Cardiac septum (tissue), 1 donor: Measurements from ENCODE around the gene PCIF1. TPM values are rescaled to one million over a fixed set of nuclear protein-coding genes. Genes with fewer than 3 reads are reported as not detected.
"Not testable (repeated sequence)": the region's sequence is repeated elsewhere in the genome, so short reads cannot be mapped to it uniquely, and the experiment has no call there.

ENCODE experiments used
- DNase-seq: peaks from one replicate; pipeline ENCODE4 v3.0.0-alpha.2; 2020; ENCODE audit warnings: low spot score
- intact Hi-C: fragments of 100-400 bp; cut with DNase I; formaldehyde crosslinking; loops from one replicate; pipeline ENCODE4 v1.14.0; 2022
- total RNA-seq: library from RNA; stranded (reverse); fragmentation: NEBNext Ultra II Directional; extraction: Animal tissue kit (Norgen Biotek cat#: 25700); gene quantifications from one replicate; pipeline ENCODE4 v1.2.1, GENCODE V29; 2021
- donor health status: DM: no; HTN: no; CAD: no.

The PCIF1 gene
- total RNA-seq, 1 donor from 2014 or later: 30.2 TPM

DNA sequence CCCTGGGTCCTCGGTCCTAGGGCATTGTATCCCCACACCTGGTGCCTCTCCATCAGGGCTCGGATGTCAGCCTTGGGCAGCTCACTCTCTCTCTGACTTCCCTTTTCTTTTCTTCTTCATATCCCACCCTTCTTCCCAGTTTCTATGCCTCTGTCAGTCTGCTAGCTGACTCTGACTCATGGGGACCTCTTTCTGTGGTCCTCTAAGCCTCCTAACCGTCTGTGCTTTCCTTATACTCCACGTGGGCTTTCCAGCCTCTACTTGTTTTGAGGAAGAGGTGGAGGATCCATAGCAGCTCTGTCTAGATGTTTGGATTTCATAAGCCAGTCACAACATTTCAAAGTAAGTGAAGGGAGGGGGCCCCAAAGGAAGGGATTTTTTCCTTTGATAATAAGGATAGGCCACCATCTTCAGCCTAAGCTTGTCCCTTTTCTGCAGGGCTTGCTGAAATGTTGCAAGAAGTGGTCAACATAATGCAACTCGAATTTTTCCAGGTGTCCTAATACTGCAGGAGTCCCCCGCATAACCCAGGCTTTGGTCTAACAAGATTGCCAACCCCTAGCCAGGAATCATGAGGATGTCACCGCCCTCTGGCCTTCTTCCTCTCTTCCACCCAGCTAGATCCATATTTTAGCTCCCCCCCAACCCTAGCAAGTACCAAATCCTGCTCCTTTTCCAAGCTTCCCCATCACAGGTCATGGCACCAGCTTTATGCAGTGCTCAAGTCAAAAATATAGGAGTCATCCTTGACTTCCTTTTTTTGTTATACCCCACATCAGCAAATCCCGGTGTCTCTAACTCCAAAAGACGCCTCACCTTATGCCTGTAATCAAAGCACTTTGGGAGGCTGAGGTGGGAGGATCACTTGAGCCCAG lies 13.8 kb upstream of the PCIF1 start:
- DNase-seq: no peak
- intact Hi-C loops: no loop called here

DNA sequence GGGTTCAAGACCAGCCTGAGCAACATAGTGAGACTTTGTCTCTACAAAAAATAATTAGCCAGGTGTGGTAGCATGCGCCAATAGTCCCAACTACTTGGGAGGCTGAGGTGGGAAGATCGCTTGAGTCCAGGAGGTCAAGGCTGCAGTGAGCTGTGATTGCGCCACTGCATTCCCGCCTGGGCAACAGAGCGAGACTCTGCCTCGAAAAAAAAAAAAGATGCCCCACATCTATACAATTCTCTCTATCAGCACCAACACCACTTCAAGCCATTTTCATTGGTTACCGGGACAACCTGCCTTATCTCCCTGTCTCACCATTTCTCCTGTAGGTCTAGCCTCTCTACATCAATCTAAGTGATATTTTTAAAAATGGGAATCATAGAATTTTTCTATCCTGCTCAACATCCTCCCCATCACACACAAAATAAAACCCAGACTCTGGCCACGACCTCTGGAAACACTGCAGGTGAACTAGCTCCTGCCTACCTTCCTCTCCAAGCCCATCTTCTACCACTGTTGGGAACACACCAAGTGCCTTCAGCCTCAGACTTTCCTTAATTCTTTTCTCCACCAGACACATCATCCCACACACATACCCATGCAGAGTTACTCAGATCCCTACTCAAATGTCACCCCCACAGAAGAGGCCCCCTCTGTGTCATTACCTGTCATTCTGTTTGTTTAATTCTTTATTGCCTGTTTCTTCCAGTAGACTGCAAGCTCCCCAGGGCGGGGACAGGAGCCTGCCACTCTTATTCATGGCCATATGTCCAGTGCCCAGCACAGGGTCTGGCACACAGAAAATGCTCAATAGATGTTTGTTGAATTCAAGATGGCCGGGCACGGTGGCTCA lies 12.9 kb upstream of the PCIF1 start:
- no peak for DNase-seq
- intact Hi-C loops: no loop called here

DNA sequence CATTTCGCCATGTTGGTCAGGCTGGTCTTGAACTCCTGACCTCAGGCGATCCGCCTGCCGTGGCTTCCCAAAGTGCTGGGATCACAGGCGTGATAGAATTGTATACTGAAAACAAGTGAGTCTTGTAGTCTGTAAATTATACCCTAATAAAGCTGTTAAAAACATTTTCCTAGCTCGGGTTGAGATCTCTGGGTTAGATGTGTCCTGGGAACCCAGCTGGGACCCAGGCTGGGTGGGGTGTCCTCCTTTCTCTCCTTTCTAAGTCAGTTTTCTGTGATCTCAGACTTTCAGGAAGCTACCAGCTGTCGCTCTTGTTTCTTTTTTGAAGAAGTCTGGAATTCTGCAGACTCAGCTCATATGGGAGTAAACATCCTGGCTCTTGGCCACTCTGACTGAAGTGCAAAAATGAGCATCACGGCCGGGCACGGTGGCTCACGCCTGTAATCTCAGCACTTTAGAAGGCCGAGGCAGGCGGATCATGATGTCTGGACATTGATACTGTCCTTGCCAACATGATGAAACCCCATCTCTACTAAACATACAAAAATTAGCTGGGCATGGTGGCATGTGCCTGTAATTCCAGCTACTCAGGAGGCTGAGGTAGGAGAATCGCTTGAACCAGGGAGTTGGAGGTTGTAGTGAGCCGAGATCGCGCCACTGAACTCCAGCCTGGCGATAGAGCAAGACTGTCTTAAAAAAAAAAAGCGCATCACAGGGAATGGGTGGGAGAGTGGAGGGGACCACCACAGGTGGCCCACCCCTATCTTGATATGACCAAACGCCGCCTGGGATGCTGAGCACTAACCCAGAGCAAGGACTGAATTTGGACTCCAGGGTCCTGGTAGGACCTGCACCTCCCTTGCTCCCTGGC lies 9.9 kb upstream of the PCIF1 start:
- no peak for DNase-seq
- intact Hi-C loops: no loop called here

DNA sequence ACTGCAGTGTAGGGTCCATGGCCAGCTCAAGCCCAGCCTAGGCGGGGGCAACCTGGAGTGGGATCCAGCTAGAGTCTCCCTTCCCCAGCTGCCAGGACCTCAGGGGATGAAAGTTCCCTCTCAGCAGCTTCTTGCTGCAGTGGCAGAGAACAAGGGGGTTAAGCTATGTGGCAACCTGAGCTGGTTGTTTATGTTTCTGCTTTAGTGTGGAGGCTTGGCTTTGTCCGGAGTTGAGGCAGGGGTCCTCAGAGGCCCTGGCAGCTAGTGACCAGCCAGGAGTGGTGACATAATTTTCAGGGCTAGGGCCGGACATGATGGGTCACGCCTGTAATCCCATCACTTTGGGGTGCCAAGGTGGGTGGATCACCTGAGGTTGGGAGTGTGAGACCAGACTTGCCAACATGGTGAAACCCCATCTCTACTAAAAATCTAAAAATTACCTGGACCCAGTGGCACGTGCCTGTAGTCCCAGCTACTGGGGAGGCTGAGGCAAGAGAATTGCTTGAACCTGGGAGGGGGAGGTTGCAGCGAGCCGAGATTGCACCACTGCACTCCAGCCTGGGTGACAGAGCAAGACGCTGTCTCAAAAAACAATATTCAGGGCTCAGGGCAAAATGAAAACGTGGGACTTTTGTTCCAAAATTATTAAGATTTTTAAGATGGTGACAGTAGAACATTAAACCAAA lies 8.5 kb upstream of the PCIF1 start:
- intact Hi-C loops: no loop called here
- no peak for DNase-seq

DNA sequence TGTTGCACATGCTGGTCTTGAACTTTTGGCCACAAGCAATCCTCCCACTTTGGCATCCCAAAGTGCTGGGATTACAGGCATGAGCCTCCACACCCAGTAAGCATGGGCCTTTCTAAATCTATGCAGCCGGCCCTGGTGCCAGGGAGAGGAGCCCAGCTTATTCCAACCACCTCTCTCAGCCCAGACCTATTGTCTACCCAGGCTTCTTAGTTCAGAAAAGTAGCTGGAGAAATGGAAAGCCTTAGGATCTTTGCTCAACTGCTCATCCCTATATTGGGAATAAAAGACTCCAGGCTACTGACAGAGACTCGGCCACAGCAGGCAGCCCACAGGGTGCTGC lies 7.8 kb upstream of the PCIF1 start:
- DNase-seq: no peak
- intact Hi-C loops: no loop called here

DNA sequence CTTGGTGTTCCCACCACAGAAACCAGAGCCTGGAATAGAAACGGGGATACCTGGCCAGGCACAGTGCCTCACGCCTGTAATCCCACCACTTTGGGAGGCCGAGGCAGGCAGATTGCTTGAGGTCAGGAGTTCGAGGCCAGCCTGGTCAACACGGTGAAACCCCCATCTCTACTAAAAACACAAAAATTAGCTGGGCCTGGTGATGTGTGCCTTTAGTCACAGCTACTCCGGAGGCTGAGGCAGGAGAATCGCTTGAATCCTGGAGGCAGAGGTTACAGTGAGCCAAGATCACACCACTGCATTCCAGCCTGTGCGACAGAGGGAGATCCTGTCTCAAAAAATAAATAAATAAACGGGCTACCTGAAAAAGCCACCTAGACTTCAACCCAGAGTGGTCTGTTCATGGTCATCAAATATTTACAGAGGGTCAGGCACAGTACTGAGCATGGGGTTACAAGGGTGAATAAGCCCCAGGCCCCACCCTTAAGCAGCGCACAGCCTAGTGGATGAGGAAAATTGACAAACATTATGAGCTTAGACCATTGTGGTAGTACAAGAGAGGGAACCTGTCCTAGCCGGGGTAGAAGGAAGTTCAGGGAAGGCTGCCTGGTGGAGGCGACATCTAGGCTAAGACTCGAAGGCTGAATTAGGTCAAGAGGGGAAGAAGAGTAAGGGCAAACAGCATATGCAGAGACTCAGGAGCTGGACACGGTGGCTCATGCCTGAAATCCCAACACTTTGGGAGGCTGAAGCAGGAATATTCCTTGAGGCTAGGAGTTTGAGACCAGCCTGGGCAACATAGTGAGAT lies 7.2 kb upstream of the PCIF1 start:
- intact Hi-C loops: no loop called here
- DNase-seq: no peak

DNA sequence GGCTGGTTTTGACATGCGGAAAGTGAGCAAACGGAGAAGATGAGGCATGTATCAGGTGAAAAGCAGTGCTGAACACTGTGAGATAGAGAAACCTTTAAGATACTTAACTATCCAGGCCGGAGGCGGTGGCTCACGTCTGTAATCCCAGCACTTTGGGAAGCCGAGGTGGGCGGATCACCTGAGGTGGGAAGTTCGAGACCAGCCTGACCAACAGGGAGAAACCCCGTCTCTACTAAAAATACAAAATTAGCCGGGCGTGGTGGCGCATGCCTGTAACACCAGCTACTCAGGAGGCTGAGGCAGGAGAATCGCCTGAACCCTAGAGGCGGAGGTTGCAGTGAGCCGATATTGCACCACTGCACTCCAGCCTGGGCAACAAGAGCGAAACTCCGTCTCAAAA lies 2.8 kb upstream of the PCIF1 start:
- intact Hi-C loops, DNase-seq: not testable (repeated sequence)

DNA sequence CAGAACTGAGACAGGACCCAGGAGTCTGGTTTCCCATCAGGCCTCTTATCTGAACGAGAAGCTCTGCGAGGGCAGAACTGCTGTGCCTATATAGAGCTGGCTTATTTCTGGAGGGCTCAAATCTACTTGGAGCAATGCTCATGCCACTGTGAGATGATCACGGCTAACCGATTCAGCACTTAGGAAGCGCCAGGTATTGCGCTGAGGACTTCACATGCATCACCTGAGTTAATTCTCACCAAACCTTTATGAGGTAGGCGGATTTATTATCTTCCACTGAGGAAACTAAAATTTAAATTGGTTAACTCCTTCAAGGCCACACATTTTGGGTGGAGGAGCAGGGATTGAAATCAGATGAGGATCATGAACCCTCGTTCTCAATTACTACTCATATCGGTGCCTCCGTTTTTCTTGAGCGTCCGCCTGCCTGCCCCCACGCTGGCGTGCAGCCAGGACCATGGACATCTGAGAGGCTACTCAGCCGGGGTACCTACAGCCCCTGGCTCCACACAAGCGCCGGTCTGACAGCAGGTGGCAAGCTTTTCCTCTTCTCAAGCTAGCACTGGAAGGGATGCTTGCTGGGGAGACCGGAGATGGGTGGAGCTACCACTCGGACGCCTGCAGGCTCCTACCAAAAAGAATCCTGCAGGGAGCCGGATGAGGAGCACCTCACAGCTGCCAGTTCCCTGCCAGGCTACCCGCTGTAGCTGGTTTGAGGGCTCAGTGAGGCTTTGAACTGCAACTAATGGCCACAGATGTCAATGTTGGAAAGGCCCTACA lies 1.0 kb upstream of the PCIF1 start:
- intact Hi-C loops: no loop called here
- no peak for DNase-seq

DNA sequence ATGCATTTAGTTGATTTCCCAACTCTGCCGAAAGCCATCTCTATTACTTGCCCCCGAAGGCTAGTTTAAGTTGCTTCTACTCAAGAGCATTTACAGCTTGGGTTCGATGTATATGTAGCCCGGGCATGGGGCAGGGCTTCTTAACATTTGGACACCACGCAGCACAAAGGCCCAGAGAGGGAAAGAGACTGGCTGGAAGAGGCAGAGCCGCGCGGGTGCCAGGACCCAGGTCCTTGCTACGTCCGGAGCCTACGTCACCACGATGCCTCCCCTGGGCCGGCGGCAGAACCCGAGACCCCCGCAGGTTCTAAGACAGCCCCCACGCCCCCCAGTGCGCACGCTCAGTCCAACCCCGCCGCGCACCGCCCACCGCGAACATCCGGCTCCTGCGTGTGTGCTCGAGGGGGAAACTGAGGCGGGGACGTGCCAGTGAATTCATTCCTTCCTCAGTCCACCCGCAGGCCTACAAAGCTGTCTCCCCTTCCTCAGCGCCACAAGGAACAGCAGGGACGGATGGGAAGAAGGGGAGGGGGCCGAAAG lies 367 bp upstream of the PCIF1 start:
- no peak for DNase-seq
- intact Hi-C loops: no loop called here

DNA sequence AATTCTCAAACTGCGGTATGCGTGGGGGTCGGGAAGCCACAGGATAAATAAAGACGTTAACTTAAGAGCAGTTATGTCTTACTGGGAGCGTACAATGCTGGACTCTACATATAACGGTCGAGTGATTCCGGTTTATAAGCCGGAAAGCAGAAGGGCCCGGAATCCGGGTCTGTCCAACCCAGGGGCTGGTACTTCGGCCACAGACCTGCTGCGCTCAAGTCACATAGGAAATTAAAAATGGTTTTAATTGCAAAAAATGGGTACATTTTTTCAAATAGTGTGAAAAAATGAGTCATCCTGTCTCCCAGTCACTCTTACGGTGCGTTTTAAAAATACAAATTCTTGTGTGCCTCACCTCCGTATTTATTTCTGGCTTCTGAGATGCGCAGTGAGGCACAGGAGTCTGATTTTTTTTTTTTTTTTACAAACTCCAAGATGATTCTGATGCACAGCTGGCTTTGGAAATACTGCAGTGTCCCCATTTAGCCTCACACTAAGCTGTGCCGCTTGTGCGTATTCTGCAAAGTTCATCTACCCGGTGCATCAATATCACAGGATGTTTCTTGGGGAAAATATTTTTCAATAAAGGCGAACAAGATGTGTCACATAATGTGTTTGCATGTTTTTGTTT lies 1.0 kb downstream of the PCIF1 start:
- DNase-seq: no peak
- intact Hi-C loops: loop anchor here (1.0 to 5.0 kb wide), 2 partner anchors 37 to 44 kb away; partner anchors contain the start of genes CTSA, NEURL2 and ZNF335

DNA sequence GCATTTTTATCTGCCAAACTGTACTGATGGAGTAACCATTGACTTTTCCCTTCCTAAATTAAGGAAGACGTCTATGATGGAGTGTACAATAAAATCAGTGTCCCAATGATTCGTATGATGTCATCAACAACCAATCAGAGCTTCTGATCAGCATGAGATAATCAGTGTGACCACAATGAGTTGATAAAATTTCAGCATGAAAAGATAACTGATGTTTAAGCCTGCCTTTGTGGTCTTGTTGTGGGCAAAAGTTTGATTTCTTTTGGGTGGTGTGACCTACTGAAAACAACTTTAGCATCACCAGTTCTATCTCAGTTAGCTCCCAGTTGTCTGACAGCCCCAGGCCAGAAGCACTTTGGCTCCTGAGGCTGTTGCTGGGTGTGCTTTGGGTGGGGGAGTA lies 3.3 kb downstream of the PCIF1 start:
- intact Hi-C loops: loop anchor here (5.0 kb wide), 1 partner anchor 35 kb away; the partner anchor contains the start of gene ZNF335

DNA sequence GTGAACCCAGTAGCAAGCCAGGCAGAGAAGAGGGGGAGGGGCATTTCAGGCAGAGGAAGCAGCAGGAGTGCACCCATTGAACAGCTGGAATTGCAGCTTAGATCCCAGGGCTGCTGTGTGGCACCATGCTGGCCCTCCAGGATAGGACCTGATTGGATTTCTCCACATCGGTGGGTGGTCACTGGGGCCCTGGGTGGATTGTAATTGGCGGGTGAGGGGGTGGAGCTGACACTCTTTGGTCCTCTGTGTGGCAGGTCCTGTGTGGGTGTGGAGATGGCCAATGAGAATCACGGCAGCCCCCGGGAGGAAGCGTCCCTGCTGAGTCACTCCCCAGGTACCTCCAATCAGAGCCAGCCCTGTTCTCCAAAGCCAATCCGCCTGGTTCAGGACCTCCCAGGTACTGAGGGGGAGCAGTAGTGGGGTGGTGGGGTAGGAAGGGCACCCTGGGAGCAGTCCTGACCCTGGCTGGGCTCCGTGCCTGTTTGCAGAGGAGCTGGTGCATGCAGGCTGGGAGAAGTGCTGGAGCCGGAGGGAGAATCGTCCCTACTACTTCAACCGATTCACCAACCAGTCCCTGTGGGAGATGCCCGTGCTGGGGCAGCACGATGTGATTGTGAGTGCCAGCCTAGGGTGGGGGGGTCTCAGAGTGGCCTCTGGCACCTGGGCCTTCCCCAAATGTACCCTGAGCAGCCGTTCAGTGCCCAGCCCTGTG lies 4.4 kb downstream of the PCIF1 start:
- intact Hi-C loops: loop anchor here (5.0 kb wide), 1 partner anchor 33 kb away; the partner anchor contains the start of gene ZNF335
- DNase-seq: no peak

More for the DNA sequence above, 3.3 kb downstream of the PCIF1 start:
- no peak for DNase-seq

DNA sequence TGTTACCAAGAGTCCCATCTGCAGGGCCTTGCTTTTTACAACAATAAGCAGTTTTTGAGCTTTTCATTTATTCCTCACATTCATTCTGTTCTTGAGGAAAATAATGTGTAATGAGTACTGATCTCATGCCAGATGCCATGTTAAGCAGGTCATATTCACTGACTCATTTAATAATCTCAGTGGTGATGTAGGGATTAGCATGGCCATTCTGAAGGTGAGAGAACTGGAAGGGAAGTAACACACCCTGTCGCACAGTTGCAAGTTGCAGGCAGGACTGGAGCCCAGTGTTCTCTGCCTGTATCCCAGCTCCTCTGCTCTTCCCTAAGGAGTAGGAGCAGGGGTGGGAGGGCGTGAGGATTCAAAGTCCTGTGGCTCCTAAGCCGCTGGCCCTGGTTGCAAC lies 5.6 kb downstream of the PCIF1 start:
- intact Hi-C loops: no loop called here
- no peak for DNase-seq

DNA sequence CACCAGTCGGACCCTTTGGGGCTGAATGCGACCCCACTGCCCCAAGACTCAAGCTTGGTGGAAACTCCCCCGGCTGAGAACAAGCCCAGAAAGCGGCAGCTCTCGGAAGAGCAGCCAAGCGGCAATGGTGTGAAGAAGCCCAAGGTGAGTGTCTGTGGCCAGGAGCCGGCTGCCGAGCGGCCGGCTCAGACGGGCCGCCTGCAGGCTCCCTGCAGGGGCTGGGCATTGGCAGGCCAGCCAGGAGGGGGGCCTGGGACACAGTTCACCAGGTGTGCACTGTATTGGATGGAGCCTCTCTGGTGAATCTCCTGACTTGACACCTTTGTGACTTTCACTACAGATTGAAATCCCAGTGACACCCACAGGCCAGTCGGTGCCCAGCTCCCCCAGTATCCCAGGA lies 6.0 kb downstream of the PCIF1 start:
- intact Hi-C loops: no loop called here
- DNase-seq: no peak

DNA sequence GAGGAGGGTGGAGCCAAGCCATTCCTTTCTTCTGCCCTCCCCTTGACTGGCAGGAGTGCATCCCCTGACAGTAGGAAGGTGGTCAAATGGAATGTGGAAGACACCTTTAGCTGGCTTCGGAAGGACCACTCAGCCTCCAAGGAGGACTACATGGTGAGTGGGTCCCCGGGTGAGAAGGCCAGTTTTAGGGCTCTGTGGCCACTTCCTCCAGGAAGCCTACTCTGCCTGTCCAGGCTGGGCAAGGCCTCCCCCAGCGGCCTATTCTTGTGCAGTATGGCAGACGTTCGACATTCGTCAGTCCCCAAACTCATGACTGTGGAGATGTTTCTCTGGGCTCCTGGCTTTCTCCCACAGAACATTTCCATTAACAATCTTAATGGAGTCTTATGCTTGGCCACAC lies 9.1 kb downstream of the PCIF1 start:
- intact Hi-C loops: no loop called here
- DNase-seq: no peak
